DND-41 (cell line): Measurements from ENCODE around the gene PPP1R13B.

Experiments
- EZH2 ChIP-seq: IDR thresholded peaks from 3 replicates; pipeline ENCODE4 v1.6.1; 2012; ENCODE audit warnings: borderline replicate concordance, low read depth, mild to moderate bottlenecking, moderate library complexity, low read length, inconsistent platforms; ENCODE audit not compliant: severe bottlenecking
- TF ChIP-seq, protein P1 (sequence below): IDR thresholded peaks from 2 replicates; pipeline ENCODE4 v1.5.1; 2012; ENCODE audit warnings: borderline replicate concordance, low read length, moderate library complexity, mild to moderate bottlenecking; ENCODE audit not compliant: poor library complexity, severe bottlenecking; ENCODE audit errors: extremely low read depth

- TF ChIP-seq, protein P1, sequence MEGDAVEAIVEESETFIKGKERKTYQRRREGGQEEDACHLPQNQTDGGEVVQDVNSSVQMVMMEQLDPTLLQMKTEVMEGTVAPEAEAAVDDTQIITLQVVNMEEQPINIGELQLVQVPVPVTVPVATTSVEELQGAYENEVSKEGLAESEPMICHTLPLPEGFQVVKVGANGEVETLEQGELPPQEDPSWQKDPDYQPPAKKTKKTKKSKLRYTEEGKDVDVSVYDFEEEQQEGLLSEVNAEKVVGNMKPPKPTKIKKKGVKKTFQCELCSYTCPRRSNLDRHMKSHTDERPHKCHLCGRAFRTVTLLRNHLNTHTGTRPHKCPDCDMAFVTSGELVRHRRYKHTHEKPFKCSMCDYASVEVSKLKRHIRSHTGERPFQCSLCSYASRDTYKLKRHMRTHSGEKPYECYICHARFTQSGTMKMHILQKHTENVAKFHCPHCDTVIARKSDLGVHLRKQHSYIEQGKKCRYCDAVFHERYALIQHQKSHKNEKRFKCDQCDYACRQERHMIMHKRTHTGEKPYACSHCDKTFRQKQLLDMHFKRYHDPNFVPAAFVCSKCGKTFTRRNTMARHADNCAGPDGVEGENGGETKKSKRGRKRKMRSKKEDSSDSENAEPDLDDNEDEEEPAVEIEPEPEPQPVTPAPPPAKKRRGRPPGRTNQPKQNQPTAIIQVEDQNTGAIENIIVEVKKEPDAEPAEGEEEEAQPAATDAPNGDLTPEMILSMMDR: no peak
- TF ChIP-seq EZH2: no peak
These were observed 140.6 kb downstream of the PPP1R13B start for GRCh38 chr14:103706551-103707328.
